ENCODE results near the gene COLEC11. TPM values are rescaled to one million over a fixed set of nuclear protein-coding genes. Genes with fewer than 3 reads are reported as not detected.

COLEC11 gene
- total and polyA plus RNA-seq, 9 of the 15 experiments (the other 6 are each of a cell fraction or from before 2014, with no cell fraction given) = 0.32 to 4.3 (median 1.8) TPM

GRCh38 chr2:3601561-3602271, 6.8 kb downstream of the COLEC11 start:
- Histone ChIP-seq H3K9ac (ENCODE audit: insufficient read depth in 1 of 2, low read depth in 2 of 2, low read length in 2 of 2) (peak overlapping the region; percentile 27 to 61; a peak in 3 of 4 replicates), H3K4me2 (ENCODE audit: insufficient read depth, low read length) (peak overlapping the region; percentile 75), H4K20me1 (replicated peaks; ENCODE audit: control insufficient read depth, insufficient read depth, low read length) (no peaks in the 10 kb centered on the region), H3K36me3 (ENCODE audit: control insufficient read depth, insufficient read depth, low read length) (no peaks in the 10 kb centered on the region), H3K27ac (ENCODE audit: extremely low read depth, low read depth, low read length) (peak overlapping the region; percentile 53), H3K79me2 (ENCODE audit: control insufficient read depth, insufficient read depth, low read length) (peaks cover 3% of the 10 kb centered on the region; the same call in 1 of the 3 replicates), H3K9me1 (ENCODE audit: control insufficient read depth, insufficient read depth, low read length) (no peaks in the 10 kb centered on the region), H3K4me3 (peak overlapping the region; percentile 29), H3K9me3 (replicated peaks; ENCODE audit: control insufficient read depth, insufficient read depth, low read depth, low read length) (peaks cover 9% of the 10 kb centered on the region; the same call in 1 of the 2 replicates), H2AFZ (ENCODE audit: low read depth, low read length) (peak overlapping the region; percentile 89), H3K4me1 (replicated peaks in 1 of 2; ENCODE audit: control insufficient read depth in 2 of 2, insufficient read depth in 2 of 2, low read length in 2 of 2) (peaks cover 20 to 69% of the 10 kb centered on the region in 2 experiments), H3K27me3 (ENCODE audit: control insufficient read depth in 2 of 2, insufficient read depth in 2 of 2, low read length in 2 of 2) (no peaks in the 10 kb centered on the region)
- CTCF ChIA-PET (ENCODE audit: low intra/inter-chr PET ratio) = no interaction called here
- POLR2A ChIA-PET = interaction anchor here (0.6 to 2.3 kb wide), 6 partner anchors 15 to 1760 kb away, joined by 3 to 11 read pairs (median 4); partner anchors contain the start of gene RNASEH1
- FAIRE-seq (peak; percentile 93), DNase-seq (ENCODE audit: extremely low read depth in 1 of 4, low spot score in 3 of 4) (peak; percentile 61 to 90 (median 71)), ATAC-seq (peak; percentile 81)
- intact Hi-C loops (cut with micrococcal nuclease) = loop anchor here (2.0 kb wide), 1 partner anchor 83 kb away; the partner anchor contains the start of gene ADI1
- in situ Hi-C loops (cut with MboI) = no loop called here
- WGBS (ENCODE audit: insufficient coverage, low coverage, missing lambda C conversion rate) = 3% methylated on average over 21 of the region's 22 CpGs
- TSS peak; percentile 85 for BruUV-seq (replicated peaks)
- TF ChIP-seq, protein P1, sequence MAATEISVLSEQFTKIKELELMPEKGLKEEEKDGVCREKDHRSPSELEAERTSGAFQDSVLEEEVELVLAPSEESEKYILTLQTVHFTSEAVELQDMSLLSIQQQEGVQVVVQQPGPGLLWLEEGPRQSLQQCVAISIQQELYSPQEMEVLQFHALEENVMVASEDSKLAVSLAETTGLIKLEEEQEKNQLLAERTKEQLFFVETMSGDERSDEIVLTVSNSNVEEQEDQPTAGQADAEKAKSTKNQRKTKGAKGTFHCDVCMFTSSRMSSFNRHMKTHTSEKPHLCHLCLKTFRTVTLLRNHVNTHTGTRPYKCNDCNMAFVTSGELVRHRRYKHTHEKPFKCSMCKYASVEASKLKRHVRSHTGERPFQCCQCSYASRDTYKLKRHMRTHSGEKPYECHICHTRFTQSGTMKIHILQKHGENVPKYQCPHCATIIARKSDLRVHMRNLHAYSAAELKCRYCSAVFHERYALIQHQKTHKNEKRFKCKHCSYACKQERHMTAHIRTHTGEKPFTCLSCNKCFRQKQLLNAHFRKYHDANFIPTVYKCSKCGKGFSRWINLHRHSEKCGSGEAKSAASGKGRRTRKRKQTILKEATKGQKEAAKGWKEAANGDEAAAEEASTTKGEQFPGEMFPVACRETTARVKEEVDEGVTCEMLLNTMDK (IDR thresholded peaks at IDR 0.05; ENCODE audit: borderline replicate concordance, insufficient read depth, low read depth, low read length, poor library complexity, severe bottlenecking) = no peak
- TF ChIP-seq NCOA1 (IDR thresholded peaks at IDR 0.05; ENCODE audit: low read depth) = no peak
- TF ChIP-seq ZBTB2 (IDR thresholded peaks at IDR 0.05) = peak; percentile 80
- TF ChIP-seq SREBF1 (IDR thresholded peaks at IDR 0.05; ENCODE audit: borderline replicate concordance, low read depth, low read length) = no peak
- no peak; the same call in 1 of the 2 replicates for TF ChIP-seq CXXC5 (CRISPR knock-in tag; IDR thresholded peaks at IDR 0.05)
- no peak for TF ChIP-seq ZNF146 (CRISPR knock-in tag; IDR thresholded peaks at IDR 0.05; ENCODE audit: unreplicated experiment)
- no peak for TF ChIP-seq POLR2AphosphoS2 (IDR thresholded peaks at IDR 0.05; ENCODE audit: low read length)
- no peak for TF ChIP-seq KDM2B (CRISPR knock-in tag; IDR thresholded peaks at IDR 0.05)
- no peak for TF ChIP-seq ZNF583 (CRISPR knock-in tag; IDR thresholded peaks at IDR 0.05)
- TF ChIP-seq, protein P2, sequence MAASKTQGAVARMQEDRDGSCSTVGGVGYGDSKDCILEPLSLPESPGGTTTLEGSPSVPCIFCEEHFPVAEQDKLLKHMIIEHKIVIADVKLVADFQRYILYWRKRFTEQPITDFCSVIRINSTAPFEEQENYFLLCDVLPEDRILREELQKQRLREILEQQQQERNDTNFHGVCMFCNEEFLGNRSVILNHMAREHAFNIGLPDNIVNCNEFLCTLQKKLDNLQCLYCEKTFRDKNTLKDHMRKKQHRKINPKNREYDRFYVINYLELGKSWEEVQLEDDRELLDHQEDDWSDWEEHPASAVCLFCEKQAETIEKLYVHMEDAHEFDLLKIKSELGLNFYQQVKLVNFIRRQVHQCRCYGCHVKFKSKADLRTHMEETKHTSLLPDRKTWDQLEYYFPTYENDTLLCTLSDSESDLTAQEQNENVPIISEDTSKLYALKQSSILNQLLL (CRISPR knock-in tag; IDR thresholded peaks at IDR 0.05; ENCODE audit: borderline replicate concordance) = no peak
- TF ChIP-seq CTBP1 (IDR thresholded peaks at IDR 0.05; ENCODE audit: borderline replicate concordance) = no peak
- peak; percentile 55; the same call in 1 of the 2 replicates for TF ChIP-seq ZBTB7A (IDR thresholded peaks at IDR 0.05; ENCODE audit: borderline replicate concordance, control insufficient read depth, low read depth, low read length)
- no peak for TF ChIP-seq E2F8 (IDR thresholded peaks at IDR 0.05; ENCODE audit: low read depth, partially characterized antibody)
